GM19438 (cell line): ENCODE measurements around the gene PARD3B.

Source experiments
- ATAC-seq: cut with Tn5 transposase; IDR thresholded peaks from one replicate; pipeline ENCODE4 v1.9.1; 2021; ENCODE audit warnings: low read depth; ENCODE audit not compliant: unreplicated experiment

The PARD3B gene

DNA sequence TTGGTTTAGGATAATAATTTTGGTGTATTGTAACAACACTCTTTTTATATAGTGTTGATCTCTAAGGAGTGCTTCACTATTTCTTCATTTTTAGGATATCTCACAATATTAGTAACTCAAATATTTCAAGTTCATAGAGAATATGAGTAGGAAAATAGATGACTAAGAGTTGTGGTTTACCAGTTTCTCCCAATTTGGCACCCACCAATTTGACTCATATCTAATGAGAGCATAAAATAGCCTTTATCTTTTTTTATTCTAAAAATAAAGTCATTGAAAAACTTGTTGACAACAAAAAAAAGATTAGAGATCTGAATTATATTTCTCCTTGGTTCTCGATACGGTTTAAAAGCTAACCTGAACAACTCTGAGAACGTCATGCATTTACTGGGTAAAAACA lies 204.0 kb downstream of the PARD3B start:
- ATAC-seq: no peak

DNA sequence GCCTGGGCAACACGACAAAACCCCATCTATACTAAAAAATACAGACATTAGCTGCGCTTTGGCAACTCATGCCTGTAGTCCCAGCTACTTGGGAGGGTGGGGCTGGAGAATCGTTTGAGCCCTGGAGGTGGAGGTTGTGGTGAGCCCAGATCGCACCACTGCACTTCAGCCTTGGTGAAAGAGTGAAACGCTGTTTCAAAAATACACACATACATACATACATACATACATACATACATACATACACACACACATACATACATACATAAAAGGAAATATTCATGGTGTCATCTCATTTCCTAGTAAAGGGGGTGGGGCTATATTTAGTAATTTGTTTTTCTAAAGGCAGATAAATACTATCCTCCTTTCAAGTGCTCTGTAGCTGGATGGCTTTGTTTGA lies 205.1 kb downstream of the PARD3B start:
- ATAC-seq: no peak

DNA sequence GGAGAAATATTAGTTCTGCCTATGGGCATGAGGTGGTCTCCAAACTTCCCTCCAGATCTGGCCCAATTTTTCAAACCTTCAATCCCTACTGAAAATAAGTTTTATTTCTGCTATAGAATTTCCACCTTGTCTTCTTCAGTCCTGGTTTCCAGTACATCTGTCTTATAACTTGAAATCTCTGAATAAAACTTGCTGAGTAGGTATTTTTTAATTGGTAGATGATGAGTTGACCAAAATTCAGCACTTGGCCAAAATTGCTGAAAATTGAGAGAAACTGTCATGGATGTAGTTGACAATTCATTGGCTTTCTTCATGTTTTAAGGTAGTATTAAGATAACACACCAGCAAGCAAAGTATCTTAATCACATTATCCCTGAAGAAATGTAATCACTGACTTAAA lies 206.2 kb downstream of the PARD3B start:
- no peak for ATAC-seq

DNA sequence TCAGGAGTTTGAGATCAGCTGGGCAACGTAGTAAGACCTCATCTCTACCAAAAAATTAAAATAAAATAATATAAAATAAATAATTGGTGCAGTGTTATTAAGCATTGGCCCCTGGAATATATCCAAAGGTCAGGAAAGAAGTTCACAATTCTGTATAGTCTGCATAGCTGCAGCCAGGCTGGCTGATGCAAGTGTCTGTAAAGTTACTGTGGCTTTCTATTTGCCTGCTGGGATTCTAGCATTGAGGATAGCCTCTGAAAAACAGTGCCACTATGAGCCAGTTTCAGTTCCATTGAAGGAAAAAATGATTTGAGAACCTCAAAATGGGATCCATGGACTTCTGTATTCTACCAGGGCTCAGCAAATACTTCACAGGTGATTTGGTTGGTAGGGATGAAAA lies 208.6 kb downstream of the PARD3B start:
- no peak for ATAC-seq

DNA sequence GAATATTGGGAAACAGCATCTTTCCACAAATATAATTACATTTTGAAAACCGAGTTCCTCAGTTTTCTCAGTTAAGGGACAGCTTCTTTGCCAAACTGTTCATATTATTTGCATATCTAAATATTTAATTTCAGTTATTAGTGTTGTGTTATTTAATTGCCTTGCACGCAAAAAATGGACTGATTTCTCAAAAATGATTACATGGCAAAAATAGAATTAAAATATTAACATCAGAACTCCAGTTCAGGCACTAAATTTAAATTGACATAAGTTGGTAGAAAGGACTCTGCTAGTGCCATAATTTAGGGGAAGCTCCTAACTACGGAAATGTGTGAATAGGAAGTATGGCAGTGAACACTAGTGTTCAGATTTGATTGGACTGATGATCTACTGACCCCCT lies 209.6 kb downstream of the PARD3B start:
- no peak for ATAC-seq

DNA sequence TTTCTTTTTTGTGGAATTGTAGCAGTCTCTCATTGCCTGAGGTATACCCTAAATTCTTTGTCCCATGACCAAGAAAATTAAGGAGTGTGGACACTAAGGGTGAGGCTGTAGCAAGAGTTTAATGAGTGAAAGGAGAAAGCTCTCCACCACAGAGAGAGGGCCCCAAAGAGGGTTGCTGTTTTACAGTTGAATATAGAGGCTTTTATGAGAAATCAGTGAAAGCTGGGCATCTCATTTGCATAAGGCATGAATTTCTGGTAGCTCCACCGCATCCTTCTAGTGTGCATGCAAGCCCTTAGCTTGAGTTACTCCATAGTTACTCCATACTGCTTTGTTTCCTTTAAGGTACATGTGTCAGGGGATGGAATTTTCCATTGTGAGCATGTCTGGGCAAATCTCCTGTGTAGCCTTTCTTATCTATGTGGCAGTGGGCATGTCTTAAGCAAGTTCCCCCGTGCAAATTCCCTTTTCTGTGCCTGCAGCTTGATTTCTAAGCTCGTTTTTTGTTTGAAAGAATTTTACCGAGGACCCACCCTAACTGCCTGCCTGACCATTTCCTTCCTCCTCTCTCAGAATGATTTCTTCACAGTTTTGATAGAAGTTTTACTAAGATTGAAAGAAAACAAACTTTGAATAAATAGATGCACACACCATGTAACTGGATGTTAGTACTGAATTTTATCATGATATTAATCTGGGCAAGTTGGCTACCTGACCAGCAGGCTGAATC lies 218.9 kb downstream of the PARD3B start:
- no peak for ATAC-seq

DNA sequence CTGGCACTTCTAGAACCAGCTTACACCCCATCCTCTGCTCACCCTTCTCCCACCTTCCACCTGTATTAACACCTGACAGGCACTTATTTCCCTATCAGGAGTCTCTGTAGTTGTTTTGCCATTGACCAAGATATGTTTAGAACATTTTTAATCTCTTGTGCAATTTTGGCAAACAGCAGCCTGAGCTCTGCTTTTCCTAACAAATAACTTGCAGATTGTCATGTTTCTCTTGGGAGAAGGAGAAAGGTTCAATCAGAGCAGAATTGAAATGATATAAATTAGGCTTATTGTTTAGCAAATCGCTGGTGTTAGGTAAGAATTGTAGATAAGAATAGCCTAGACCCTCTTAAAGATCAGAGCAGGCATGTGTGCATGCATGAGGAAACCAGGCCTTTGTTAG lies 225.5 kb downstream of the PARD3B start:
- no peak for ATAC-seq

DNA sequence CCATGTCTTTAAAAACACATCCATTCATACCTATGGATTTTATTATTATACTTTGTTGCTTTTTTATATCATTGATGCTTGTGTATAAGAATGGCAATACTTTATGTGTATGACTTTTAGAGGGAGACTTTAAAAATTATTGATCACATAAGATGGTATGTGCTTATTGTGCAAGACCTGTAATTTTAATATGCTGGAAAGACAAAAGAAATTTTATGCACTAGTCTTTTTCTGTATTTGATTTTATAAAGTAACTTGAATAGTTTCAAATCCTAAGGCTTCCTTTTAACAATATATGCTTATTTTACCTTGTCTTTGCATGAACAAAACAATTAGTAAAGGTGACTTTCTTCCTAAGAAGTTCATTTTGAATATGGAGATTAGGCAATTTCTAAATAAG lies 226.4 kb downstream of the PARD3B start:
- no peak for ATAC-seq

DNA sequence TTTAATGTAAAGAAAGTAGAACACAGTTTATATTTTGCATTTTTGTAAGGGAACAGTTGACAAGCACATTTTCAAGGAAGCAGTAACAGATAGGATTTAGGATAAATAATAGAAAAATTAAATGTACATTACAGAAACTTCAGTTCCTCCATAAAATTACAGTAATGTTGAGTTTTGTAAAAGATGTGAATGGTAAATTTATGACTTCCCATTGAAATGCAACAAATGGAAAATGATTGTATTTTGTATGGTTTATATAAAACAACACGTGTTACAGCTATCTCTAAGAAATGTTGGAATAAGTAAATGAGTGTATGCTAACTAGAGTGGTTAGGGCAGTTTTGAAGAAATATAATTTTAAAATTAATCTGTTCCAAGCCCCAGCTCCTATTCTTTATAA lies 227.3 kb downstream of the PARD3B start:
- ATAC-seq: no peak

DNA sequence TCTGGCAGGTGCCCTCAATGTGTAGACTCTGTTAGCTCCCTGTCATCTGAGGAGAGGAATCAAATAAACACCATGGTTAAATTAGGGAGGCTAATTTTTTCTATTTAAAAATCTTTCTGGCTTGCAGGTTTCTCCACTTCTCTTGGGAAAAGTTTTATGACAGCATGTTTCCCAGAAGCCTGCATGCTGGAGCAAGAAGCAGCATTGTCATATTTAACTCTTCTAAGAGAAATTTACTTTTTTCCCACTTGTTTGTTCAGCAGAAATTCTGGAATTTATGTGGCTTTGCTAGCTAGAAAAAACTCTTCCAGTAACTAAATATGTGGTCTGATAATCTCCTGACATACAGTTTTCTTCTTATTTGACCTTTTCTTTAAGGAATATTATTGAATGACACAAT lies 230.5 kb downstream of the PARD3B start:
- ATAC-seq: no peak

DNA sequence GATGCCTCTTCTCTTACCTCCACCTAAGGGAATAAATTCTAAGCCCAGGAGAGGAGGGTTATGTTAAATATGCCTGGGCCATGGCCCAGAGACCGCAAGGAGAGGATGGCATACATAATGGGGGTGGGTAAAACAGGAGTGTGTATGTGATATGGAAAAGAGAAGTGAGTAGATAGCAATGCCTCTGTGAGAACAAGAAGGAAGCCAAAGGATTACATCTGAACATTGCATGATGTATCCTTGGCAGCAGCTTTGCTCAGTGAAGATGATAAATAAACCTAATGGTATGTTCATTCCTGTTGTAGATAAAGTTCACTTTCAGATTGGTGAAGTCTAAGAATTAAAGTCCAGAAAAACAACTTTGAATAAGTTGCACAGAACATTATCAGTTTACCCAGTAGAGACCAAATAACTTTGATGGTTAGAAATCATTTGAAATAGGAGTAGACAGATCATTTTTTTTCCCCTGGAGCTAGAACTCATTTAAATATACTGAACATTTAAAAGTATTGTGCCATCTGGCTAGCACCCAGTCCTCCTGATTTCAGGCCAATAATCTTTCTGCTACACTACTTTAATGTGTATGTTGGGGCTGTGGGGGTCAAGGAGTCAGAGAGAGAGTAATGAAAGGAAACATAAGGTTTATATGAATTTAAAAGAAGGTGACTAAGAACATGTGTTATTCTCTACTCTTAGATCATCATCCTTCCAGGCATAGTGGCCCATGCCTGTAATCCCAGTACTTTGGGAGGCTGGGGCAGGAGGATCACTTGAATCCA lies 231.7 kb downstream of the PARD3B start:
- ATAC-seq: no peak

DNA sequence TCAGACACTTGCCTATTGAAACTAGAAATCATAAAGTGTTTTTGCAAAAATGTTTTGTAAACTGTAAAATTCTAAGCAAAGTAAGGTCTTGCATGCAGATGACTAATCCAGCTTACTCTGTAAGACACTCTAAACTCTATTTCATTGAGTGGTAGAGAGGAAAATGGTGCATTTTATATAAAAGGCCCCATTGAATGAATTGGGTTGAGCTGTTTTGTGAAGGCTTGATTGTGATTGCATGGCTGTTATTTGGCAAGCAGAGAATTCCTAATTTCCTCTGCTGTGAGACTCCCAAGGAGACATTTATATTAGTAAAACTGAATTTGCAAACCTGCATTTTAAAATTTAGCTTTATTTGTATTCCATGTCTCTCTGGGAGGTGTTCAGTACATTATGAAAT lies 234.5 kb downstream of the PARD3B start:
- no peak for ATAC-seq

DNA sequence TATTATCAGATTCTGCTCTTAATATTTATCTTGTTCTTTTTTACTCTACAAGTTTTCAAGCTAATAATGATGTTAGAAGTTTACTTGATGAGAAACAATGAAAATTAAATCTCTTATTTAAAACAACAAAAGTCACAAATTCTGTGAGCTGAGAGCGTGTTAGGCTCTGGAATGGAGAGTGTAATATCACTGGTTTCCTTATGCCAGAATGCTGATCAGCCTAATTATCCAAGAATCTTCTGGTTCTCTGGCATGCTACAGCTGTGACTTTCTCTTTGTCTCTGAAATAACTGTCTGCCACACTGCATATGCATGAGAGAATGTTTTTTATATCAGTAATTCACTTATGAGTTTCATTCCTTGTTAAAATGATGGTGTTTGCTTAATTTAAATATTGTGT lies 236.7 kb downstream of the PARD3B start:
- no peak for ATAC-seq

DNA sequence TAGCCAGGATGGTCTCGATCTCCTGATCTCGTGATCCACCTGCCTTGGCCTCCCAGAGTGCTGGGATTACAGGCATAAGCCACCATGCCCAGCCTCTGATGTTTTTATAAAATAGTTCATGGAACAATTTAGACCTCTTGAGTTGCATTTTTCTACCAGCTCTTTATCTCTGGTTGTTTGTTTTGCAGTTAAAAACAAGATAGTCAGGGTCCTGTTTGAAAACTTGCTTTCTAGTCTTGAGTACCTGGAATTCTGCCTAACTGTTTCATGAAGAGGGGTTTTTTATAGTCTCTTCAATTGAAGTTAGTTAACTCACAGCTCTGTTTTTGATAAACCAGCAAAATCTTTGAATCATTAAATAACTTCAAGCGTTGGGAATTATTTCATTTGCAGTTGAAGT lies 244.8 kb downstream of the PARD3B start:
- ATAC-seq: no peak

DNA sequence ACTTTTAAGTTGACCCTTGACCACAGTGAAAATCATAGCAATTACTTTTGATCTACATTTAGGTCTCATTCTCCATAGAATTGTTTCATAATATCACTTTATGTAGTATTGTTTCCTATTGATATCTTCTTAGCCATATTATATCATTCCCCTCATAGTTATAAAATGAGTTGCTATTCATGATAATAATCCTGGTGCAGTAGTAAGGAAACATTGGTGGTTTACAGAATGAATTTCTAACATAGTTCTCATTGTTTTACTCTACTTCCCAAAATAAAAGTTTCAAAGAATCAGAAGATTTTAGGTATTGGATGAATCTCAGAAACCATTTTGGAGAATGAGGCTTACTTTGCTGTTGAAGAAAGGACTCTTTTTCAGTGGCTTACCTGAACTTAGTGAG lies 246.0 kb downstream of the PARD3B start:
- no peak for ATAC-seq

DNA sequence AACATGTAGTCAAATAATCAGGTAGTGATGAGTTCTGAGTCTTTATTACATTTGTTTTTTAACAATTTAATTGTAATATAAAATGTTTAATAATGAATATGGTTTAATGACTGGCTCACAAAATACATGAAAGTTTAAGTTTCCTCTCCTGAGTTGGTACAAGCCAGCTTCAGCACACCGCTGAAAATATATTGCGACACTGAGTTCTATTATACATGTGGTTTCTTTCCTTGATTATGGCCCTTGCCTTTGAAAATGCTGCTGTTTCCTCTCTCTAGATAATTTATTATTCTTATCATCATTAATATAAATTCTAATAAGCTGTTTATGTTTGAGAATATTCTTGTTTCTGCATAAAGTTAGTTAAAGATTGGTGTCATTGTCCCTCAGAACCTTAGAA lies 249.3 kb downstream of the PARD3B start:
- no peak for ATAC-seq

DNA sequence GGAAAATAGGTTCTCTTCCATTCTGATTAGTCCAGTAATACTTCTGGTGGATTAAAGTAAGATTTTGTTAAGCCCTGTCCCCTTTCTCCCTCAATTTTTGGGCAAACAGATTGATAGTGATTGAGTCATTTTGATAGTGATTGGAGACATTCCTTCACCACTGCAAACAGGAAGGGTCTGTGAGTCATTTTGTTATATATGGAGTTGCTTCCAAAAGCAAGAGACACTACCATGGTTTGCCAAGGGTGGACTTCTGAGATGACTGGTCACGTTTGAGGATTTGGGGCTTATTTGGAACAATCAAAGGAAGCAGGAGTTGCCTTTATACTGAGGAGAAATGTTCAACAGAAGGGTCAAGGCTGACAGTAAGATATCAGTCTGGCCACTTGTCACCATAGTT lies 249.9 kb downstream of the PARD3B start:
- ATAC-seq: no peak

DNA sequence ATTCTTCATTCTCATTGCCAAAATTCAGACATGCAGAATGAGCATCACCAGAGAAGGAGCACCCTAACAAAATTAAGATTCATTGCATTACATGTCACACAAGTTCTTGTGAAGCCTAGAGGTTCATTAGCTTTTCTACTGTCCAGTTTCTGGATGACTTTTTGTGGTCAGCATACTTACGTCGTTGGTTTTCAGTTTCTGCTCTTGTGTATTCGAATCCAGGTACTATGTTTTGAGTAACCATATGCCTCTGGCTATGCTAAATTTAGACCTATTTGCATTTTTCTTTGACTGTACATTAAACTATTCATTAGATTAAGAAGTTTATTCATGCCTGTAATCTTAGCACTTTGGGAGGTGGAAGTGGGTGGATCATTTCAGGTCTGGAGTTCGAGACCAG lies 251.3 kb downstream of the PARD3B start:
- no peak for ATAC-seq

DNA sequence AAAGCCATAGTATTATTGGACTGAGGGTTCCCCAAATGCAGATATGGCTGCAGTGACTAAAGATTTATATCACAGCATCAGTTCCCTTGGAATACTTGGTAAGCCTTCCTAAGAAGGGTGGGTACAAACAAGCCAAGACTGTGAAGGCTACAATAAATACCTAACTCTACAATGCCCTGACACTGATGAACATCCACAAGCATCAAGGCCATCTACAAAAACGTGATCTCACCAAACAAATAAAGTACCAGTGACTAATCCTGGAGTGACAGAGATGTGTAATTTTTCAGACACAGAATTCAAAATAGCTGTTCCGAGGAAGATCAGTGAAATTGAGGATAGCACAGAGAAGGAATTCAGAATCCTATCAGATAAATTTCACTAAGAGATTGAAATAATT lies 254.5 kb downstream of the PARD3B start:
- ATAC-seq: no peak

DNA sequence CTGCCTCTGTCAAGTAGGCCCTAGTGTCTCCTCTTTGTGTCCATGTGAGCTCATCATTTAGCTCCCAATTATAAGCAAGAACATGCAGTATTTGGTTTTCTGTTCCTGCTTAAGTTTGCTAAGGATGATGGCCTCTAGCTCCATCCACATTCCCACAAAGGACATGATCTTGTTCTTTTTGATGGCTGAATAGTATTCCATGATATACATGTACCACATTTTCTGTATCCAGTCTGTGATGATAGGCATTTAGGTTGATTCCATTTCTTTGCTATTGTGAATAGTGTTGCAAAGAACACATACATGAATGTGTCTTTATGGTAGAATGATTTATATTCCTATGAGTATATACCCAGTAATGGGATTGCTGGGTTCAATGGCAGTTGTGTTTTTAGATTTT lies 263.2 kb downstream of the PARD3B start:
- ATAC-seq: no peak

DNA sequence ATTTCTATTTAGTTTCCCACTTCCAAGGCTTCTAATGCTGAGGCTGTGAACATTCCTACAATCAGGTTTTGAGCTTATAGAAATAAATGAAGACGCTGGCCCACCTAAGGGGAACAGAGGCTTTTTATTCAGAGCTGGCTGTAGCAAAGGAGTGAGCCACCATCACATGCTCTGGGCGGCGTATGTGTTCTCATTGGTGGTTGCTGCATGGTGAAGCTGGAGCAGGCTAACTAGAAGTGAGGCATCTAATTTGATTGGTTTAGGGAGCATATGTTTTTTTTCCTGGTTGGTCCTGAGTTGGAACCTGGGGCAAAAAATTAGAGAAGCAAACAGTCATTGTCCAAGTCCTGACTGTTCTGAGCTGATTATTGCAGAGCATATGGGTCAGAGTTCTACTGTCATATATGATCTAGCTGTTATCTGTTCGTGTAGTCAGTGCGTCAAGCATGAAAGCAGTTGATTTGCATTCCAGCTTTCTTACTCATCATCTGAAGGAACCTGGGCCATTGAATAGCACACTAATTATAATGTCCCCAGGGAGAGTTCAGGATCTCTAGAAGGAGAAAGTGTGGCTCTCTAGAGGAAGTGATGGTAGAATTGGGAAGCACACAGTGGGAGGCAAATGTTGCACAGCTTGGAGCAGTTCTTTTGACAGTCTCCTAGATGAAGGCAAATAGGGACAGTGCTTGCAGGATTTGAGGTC lies 279.6 kb downstream of the PARD3B start:
- ATAC-seq: no peak

DNA sequence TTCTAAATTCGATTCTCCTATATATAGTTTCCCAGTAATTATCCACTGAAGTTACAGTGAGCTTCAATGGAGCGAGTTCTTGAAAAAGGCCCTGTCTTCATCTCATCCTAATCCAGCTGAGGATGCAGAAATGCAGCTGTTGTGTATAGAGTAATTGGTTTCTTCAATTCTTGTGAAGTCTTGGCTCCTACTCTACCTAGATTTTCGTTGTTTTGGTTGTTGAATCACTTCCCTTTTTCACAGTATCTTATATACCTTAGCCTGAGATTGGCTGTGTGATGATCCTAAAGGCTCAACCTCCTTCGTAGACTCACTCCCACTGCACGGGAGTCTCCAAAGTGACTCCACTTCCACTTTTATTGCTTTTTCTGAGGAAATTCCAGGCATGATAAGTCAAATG lies 280.4 kb downstream of the PARD3B start:
- no peak for ATAC-seq
